ENCODE results near the gene HTR4.

GRCh38 chr5:148573374-148573773, 81.0 kb downstream of the HTR4 start:
- TF ChIP-seq CTCF (IDR thresholded peaks at IDR 0.05; ENCODE audit: low read depth, low read length) (no peak), EZH2phosphoT487 (IDR thresholded peaks at IDR 0.05; ENCODE audit: low read depth) (no peak)
